Lower leg skin (tissue), 4 donors: ENCODE data around the gene TAX1BP3. TPM values are rescaled to one million over a fixed set of nuclear protein-coding genes. Genes with fewer than 3 reads are reported as not detected.
"Not testable (repeated sequence)": the region's sequence is repeated elsewhere in the genome, so short reads cannot be mapped to it uniquely, and the experiment has no call there.

Experiments
- DNase-seq, 2 donors: peaks; one replicate each; pipeline ENCODE4 v3.0.0-alpha.2; 2019; ENCODE audit warnings: low spot score in 2 of 2
- H3K4me3 ChIP-seq: fragments of 200-600 bp; sonication (generic); 2 replicates; pipeline ENCODE4 v1.5.1; 2017; ENCODE audit warnings: mild to moderate bottlenecking, low read depth; ENCODE audit not compliant: poor library complexity, severe bottlenecking
- POLR2A ChIP-seq, 2 donors: fragments of 450-650 bp; IDR thresholded peaks; one replicate each; pipeline ENCODE4 v1.6.1; 2016 to 2017; ENCODE audit warnings: antibody characterized with exemption in 2 of 2, mild to moderate bottlenecking in 1 of 2, moderate library complexity in 1 of 2
- WGBS, 2 donors: methylation state at CpG; one replicate each; pipeline ENCODE4 v1.1.5; 2018; 5-methylcytosine and 5-hydroxymethylcytosine counted together
- intact Hi-C: fragments of 100-400 bp; cut with DNase I; formaldehyde crosslinking; loops from one replicate; pipeline ENCODE4 v1.15.0; 2023; ENCODE audit warnings: low total_unique reads
- total RNA-seq, 4 donors: library from RNA; depleted of rRNA; stranded (reverse); fragments of >200 nt; gene quantifications; one replicate each; pipeline ENCODE4 v1.1.0, GENCODE V29; 2016
- TF ChIP-seq, protein P1 (sequence below), 3 donors: fragments of 450-650 bp; IDR thresholded peaks; one replicate each; pipeline ENCODE4 v1.5.1; 2016; ENCODE audit warnings: antibody characterized with exemption in 3 of 3, mild to moderate bottlenecking in 3 of 3, moderate library complexity in 2 of 3

The TAX1BP3 gene
- total RNA-seq, 4 donors from 2014 or later, result 90.5 to 181 (median 153) TPM

DNA sequence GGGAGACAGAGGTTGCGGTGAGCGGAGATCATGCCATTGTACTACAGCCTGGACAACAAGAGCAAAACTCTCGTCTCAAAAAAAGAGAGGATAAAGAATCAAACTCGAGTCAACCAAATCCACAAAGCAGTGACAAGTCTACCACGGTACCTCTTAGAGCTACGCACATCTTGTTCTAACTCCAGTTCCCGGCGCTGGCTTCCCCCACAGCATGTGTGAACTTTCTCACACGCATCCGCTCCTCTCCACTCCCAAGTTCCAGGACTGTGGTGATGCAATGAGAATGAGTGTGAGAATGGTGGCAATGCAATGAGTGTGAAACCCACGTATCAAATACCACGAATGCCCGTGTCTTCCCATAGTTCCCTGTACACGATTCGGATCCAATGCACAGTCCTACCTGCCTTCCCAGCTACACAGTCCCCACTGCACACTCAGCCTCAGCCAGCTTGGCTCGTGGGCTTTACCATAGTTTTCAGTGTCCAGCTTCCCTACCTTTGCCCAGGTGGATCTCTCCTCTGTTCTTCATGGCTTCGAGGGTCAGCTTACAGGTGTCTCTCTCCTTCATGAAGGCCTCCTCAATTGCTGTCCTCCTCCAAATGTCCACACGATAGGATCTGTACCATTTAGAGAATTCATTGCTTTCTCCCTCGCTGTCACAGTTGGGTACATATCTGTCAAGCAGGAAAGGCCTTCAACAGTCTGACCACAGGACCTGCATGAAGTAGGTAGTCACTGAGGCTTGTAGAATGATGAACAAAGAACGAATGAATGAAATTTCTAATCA, 36.7 kb upstream of the TAX1BP3 start:
- DNase-seq, result no peak
- intact Hi-C loops, result no loop called here
- 85 to 86% methylated on average over 20 of the region's 20 CpGs for WGBS, 2 donors
- TF ChIP-seq POLR2A (IDR thresholded peaks at IDR 0.05), result no peak
- TF ChIP-seq, protein P1, sequence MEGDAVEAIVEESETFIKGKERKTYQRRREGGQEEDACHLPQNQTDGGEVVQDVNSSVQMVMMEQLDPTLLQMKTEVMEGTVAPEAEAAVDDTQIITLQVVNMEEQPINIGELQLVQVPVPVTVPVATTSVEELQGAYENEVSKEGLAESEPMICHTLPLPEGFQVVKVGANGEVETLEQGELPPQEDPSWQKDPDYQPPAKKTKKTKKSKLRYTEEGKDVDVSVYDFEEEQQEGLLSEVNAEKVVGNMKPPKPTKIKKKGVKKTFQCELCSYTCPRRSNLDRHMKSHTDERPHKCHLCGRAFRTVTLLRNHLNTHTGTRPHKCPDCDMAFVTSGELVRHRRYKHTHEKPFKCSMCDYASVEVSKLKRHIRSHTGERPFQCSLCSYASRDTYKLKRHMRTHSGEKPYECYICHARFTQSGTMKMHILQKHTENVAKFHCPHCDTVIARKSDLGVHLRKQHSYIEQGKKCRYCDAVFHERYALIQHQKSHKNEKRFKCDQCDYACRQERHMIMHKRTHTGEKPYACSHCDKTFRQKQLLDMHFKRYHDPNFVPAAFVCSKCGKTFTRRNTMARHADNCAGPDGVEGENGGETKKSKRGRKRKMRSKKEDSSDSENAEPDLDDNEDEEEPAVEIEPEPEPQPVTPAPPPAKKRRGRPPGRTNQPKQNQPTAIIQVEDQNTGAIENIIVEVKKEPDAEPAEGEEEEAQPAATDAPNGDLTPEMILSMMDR (IDR thresholded peaks at IDR 0.05), result no peak
- no peak overlapping the region for H3K4me3 ChIP-seq

DNA sequence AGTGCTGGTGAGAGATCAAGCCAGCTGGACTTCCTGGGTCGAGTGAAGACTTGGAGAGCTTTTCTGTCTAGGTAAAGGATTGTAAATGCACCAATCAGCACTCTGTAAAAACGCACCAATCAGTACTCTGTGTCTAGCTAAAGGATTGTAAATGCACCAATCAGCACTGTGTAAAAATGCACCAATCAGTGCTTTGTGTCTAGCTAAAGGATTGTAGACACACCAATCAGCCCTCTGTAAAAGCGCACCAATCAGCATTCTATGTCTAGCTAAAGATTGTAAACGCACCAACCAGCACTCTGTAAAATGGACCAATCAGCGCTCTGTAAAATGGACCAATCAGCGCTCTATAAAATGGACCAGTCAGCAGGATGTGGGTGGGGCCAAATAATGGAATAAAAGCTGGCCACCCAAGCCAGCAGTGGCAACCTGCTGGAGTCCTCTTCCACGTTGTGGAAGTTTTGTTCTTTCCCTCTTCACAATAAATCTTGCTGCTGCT, 33.7 kb upstream of the TAX1BP3 start:
- DNase-seq, intact Hi-C loops, H3K4me3 ChIP-seq: not testable (repeated sequence)
- WGBS, 2 donors, result 83 to 89% methylated on average over 7 of the region's 7 CpGs

DNA sequence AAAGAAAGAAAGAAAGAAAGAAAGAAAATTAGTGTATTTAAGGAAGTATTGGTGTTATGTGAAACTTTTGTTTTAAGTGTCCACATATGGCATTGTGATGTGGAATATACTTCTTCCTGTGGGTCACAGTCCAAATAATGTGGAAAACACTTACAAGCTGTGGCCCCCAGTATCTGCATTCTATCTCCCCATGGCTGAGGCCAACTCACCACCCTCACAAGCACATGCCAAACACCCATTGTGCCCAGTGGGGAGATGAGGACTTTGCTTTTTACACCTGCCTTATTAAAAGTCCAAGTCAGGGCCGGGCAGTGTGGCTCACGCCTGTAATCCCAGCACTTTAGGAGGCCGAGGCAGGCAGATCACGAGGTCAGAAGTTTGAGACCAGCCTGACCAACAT, 31.6 kb upstream of the TAX1BP3 start:
- H3K4me3 ChIP-seq, result no peak overlapping the region
- intact Hi-C loops, result no loop called here
- DNase-seq, result no peak
- WGBS, 2 donors, result 90 to 95% methylated on average over 4 of the region's 4 CpGs
- TF ChIP-seq POLR2A (IDR thresholded peaks at IDR 0.05), result no peak
- TF ChIP-seq, protein P1 (IDR thresholded peaks at IDR 0.05), result no peak

DNA sequence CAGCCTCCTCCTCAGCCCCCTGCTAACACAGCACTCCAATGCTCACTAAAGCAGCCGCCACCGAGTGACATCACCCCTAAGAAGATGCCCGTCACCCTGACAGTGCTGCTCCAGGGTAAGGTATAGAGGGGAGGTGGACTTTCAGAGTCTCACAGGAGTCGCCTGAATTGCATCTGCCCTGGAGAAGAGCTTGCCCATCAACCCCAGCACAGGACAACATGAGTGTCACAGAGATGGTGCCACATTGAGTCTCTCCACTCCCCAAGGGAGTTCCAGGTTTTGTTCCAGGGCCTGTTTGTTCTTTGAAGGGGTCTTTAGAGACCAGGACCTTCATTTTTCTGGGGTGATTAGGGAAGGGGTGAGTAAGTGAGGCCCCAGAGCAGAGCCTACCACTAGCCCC, 29.8 kb upstream of the TAX1BP3 start:
- intact Hi-C loops, result no loop called here
- no peak for DNase-seq
- H3K4me3 ChIP-seq, result no peak overlapping the region
- TF ChIP-seq, protein P1 (IDR thresholded peaks at IDR 0.05), result no peak
- TF ChIP-seq POLR2A (IDR thresholded peaks at IDR 0.05), result no peak
- 74 to 87% methylated on average over 4 of the region's 4 CpGs for WGBS, 2 donors

DNA sequence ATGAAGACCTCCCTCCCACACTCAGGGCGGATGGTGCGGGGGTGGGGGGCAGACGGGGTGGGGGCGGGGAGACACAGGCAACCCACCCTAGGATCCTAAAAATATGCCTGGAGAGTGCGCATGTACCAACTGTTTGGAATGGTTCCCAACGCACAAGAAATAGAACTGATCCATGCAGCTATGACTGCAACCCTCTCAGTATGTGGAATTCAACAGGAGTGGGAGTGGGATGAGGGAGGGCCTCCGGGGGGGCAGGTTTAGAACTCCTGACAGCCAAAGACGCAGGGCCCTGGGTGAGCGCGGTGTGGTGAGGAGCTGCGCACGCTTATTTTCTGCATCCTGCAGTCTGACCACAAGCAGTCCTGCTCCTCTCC, 28.7 kb upstream of the TAX1BP3 start:
- 46 to 47% methylated on average over 12 of the region's 12 CpGs for WGBS, 2 donors
- intact Hi-C loops, result no loop called here
- DNase-seq, result no peak
- TF ChIP-seq, protein P1 (IDR thresholded peaks at IDR 0.05), result no peak
- no peak for TF ChIP-seq POLR2A (IDR thresholded peaks at IDR 0.05)
- H3K4me3 ChIP-seq, result no peak overlapping the region

DNA sequence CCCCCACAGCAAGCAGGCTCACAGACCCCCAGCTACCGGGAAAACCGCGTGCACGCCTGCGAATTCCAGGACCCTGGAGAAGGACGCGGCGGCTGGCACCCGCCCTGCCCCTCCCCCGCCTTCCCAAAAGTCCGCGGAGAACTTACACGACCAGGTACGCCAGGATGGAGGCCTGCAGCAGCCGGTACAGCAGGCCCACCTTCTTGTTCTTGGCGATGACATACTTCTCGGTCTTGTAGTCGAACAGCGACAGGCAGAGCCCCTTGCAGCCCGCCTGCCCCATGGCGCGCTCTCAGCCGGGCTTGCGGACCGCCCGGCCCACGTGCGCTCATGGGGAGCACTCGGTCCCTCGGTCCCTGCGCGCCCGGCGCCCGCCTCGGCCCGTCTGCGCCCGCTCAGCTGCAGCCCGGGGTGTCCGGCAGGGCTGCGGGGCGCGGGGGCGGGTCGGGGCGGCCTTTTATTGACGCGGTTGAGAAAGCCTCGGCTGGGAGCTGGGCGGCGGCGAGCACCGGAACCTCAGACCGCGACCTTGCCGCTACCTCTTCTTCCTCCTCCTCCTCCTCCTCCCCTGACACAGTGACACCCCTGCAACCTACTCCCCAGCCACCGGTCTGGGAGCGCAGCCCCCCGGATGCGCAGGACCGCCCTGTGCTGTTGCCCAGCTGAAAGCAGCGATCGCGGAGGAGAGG, 27.5 kb upstream of the TAX1BP3 start, which contains the start of gene P2RX5:
P2RX5 (minus strand) TSS at position 433 of the 689 bp plus-strand sequence; CDS start at position 283, 150 bp downstream.
- peak within 1 kb of the TSS; percentile 29 for H3K4me3 ChIP-seq
- DNase-seq, result peak in 1 of 2 donors; percentile 81
- 0% methylated on average over 18 to 61 of the region's 65 CpGs for WGBS, 2 donors
- intact Hi-C loops, result no loop called here
- TF ChIP-seq, protein P1 (IDR thresholded peaks at IDR 0.05), result no peak
- TF ChIP-seq POLR2A (IDR thresholded peaks at IDR 0.05), result no peak
